Stimulated activated naive CD8-positive, alpha-beta T cell treated with anti-CD3 and anti-CD28 coated beads, Interleukin-15, amount 100 ng/mL, for 72 hours (primary cell): ENCODE data around the gene GPR137B.
"Not testable (repeated sequence)": the region's sequence is repeated elsewhere in the genome, so short reads cannot be mapped to it uniquely, and the experiment has no call there.

Experiments
- ATAC-seq: fragments of 150-1000 bp; cut with Tn5 transposase; 2 replicates; pipeline ENCODE4 v1.10.0; 2021; ENCODE audit warnings: mild to moderate bottlenecking, moderate library complexity
- DNase-seq, 2 donors: peaks; one replicate each; pipeline ENCODE4 v3.0.0; 2021 to 2022
- H3K27ac Mint-ChIP-seq, 2 donors: one replicate each; pipeline ENCODE4 v1.8.0; 2022; ENCODE audit warnings: mild to moderate bottlenecking in 2 of 2, mixed read lengths in 2 of 2, moderate library complexity in 2 of 2
- H3K27me3 Mint-ChIP-seq: one replicate; pipeline ENCODE4 v1.8.0; 2022; ENCODE audit warnings: mixed read lengths
- H3K4me1 Mint-ChIP-seq: one replicate; pipeline ENCODE4 v1.8.0; 2022; ENCODE audit warnings: mild to moderate bottlenecking, mixed read lengths
- H3K4me3 Mint-ChIP-seq, 2 donors: one replicate each; pipeline ENCODE4 v1.8.0; 2022; ENCODE audit warnings: mild to moderate bottlenecking in 2 of 2, mixed read lengths in 2 of 2, moderate library complexity in 1 of 2
- H3K9me3 Mint-ChIP-seq, 2 donors: one replicate each; pipeline ENCODE4 v1.8.0; 2022; ENCODE audit warnings: mixed read lengths in 2 of 2

GPR137B gene

DNA sequence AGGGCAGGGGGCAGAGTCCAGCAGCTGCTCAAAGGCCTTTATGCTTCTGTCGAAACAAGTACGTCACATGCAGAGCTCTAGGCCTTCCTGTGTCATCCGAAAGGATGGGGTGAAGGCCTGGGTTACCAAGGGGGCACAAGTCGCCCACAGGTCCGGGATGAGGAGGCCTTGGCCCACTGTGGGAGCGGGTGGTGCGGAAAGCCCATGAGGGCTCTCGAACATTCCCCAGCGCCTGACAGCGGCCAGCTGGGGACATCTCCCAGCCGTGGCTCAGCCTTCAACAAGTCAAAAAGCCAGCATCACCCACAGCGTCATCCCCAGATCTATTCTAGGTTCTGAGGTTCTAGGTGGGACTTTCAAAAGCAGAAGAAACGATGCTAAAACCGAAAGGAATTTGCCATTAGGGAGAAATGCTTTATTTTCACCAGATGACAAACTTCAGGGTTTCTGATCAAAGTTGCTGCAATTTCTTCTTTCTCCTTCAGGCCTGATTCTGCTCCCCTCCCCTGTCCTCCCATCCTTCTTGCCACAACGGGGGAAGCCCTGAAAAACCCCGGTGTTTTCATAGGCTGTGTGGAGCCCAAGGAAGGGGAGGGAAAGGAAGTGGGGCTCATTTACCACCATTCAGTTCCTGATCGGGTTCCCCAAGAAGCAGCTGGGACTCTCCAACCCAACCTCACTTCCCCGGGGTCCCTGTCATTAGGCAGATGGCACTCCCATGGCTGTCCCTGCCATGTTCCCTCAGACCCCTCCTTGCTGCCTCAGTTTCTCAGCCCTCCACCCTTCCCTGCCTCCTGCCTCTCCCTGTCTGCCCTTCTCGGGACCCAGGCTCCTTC lies 17.6 kb downstream of the GPR137B start:
- Mint-ChIP-seq H3K27me3 (no peaks in the 10 kb centered on the region), H3K4me1 (peaks cover 43% of the 10 kb centered on the region), H3K4me3 (no peak overlapping the region), H3K27ac (no peak overlapping the region), H3K9me3 (peaks cover 19 to 20% of the 10 kb centered on the region in 2 donors)
- ATAC-seq: peak; percentile 51
- DNase-seq: no peak

DNA sequence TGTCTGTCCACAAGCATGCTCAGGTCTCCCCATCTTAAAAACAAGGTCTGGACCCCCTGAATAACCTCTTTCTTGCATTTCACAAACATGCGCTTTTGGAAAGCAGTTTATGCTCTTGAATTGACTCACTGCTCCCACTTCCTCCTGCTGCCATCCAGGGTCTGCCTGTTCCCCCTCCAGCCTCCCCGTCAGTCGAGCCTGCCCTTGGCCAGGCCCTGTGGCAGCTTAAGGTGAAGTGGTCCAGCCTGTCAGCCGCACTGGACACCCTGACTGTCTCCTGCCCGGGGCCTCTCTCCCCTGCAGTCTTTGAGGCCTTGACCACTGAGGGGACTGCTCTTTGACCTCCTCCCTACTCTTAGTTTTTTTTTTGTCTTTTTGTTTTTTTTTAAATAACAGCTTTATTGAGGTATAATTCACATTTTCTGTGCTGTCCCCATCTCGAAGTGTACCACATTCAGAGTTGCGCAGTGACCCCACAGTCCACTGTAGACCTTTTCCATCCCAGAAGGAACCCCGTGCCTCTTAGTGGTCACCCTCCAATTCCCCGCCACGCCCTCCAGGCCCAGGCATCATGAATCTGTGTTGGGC lies 18.3 kb downstream of the GPR137B start:
- Mint-ChIP-seq H3K4me3 (no peak overlapping the region), H3K27ac (no peak overlapping the region), H3K4me1 (peaks cover 36% of the 10 kb centered on the region), H3K9me3 (peaks cover 19 to 20% of the 10 kb centered on the region in 2 donors), H3K27me3 (no peaks in the 10 kb centered on the region)
- no peak for ATAC-seq
- DNase-seq: no peak

DNA sequence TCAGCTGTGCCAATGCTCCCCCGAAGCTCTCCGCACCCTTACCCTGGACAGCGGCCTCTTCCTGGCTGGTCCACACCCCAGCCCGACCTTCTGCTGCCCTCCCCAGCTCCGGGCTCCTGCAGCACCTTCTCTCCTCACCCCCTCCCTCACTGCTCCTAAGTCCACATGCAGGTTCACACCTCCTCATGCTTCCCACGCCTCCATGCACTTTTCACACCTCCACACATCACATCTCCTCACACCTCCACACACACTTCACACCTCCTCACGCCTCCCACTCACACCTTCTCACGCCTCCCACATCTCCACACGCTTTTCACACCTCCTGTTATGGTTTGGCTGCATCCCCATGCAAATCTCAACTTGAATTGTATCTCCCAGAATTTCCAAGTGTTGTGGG lies 18.9 kb downstream of the GPR137B start:
- DNase-seq (no peak), ATAC-seq (no peak)
- H3K4me1 Mint-ChIP-seq: peaks cover 31% of the 10 kb centered on the region
- no peaks in the 10 kb centered on the region for H3K27me3 Mint-ChIP-seq
- H3K27ac Mint-ChIP-seq: no peak overlapping the region
- H3K9me3 Mint-ChIP-seq: peaks cover 19 to 20% of the 10 kb centered on the region in 2 donors
- no peak overlapping the region for H3K4me3 Mint-ChIP-seq

DNA sequence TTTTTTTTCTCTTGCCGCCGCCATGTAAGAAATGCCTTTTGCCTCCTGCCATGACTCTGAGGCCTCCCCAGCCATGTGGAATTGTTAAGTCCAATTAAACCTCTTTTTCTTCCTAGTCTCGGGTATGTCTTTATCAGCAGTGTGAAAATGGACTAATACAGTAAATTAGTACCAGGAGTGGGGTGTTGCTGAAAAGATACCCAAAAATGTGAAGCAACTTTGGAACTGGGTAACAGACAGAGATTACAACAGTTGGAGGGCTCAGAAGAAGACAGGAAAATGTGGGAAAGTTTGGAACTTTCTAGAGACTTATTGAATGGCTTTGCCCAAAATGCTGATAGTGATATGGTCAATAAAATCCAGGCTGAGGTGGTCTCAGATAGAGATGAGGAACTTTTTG lies 19.4 kb downstream of the GPR137B start:
- DNase-seq, H3K27me3 Mint-ChIP-seq, ATAC-seq, H3K4me3 Mint-ChIP-seq: not testable (repeated sequence)
- H3K27ac Mint-ChIP-seq: peak overlapping the region in 1 of 2 donors; percentile 38
- H3K4me1 Mint-ChIP-seq: peaks cover 26% of the 10 kb centered on the region
- peaks cover 19 to 20% of the 10 kb centered on the region in 2 donors for H3K9me3 Mint-ChIP-seq

DNA sequence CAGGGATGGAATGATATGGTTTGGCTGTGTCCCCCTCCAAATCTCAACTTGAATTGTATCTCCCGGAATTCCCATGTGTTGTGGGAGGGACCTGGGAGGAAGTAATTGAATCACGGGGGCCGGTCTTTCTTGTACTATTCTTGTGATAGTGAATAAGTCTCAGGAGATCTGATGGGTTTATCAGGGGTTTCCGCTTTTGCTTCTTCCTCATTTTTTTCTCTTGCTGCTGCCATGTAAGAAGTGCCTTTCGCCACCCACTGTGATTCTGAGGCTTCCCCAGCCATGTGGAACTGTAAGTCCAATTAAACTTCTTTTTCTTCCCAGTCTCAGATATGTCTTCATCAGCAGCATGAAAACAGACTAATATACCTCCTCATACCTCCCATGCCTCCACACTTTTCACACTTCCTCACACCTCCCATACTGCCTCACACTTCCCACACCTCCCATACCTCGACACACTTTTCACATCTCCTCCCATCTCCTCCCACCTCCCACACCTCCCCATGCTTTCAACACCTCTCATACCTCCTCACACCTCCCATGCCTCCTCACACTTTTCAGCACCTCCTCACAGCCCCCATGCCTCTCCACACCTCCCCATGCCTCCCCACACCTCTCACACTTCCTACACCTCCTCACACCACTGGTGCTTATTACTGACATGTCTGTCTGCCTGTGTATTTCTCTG lies 21.3 kb downstream of the GPR137B start:
- Mint-ChIP-seq H3K9me3 (peaks cover 19 to 20% of the 10 kb centered on the region in 2 donors), H3K4me1 (peaks cover 25% of the 10 kb centered on the region), H3K27me3 (no peaks in the 10 kb centered on the region), H3K27ac (peak overlapping the region; percentile 1 to 17), H3K4me3 (no peak overlapping the region)
- no peak for ATAC-seq
- no peak for DNase-seq

DNA sequence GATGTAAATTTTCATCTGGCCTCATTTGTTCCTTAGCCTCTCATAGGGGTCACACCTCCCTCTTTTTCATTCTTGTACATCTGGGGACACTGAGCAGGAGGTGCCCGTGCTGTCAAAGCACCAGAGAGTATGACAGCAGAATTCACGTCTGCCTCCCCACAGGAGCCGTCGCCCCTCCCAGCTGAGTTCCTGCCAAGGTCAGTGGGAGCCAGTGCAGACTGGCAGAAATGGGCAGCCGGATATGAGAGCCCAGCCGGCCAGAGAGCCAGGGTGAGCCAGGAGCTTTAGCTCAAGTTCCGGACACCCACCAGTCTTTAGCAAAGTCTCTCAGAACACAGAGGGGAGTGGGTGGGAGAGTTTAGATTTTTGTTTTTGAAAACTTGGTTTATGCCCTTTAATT lies 21.9 kb downstream of the GPR137B start:
- Mint-ChIP-seq H3K4me1 (peaks cover 25% of the 10 kb centered on the region), H3K27ac (peak overlapping the region; percentile 1 to 17), H3K27me3 (no peaks in the 10 kb centered on the region), H3K4me3 (no peak overlapping the region), H3K9me3 (peaks cover 19 to 20% of the 10 kb centered on the region in 2 donors)
- no peak for ATAC-seq
- no peak for DNase-seq

DNA sequence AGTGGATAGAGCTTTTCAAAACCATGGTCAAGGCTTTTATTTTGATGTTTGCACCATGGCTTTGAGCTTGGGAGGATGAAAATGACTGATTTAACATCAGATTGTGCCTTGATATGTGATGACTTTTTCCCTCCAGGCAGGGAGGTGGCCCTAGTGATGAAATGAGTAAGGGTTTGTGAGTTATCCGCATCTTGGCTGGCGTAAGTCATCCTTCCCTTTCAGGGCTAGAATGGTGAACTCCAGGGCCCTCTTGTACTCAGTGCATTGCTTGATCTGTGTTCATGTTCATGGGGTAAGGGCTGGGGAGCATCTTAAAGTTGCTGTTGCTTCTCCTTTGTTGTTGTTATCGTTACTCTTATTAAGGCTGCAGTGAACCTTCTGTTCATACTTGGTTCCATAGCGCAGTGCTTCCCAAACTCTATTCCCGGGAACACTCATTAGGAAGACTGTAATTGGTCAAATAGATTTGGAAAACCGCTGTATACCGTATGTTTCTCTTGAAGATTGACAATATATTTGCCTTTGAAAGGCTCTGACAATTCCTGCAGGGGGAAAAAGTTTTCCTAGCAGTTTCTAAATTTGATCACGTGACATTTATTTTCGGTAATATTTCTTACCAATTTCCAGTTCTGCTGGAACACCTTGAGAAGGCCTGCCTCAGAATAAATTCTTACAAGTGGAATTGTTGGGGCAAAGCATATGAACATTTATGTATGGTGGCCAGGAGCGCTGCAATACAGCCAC lies 23.1 kb downstream of the GPR137B start:
- ATAC-seq: no peak
- DNase-seq: no peak
- Mint-ChIP-seq H3K4me1 (peaks cover 19% of the 10 kb centered on the region), H3K27me3 (no peaks in the 10 kb centered on the region), H3K27ac (no peak overlapping the region), H3K9me3 (peaks cover 17% of the 10 kb centered on the region in 2 donors), H3K4me3 (no peak overlapping the region)

DNA sequence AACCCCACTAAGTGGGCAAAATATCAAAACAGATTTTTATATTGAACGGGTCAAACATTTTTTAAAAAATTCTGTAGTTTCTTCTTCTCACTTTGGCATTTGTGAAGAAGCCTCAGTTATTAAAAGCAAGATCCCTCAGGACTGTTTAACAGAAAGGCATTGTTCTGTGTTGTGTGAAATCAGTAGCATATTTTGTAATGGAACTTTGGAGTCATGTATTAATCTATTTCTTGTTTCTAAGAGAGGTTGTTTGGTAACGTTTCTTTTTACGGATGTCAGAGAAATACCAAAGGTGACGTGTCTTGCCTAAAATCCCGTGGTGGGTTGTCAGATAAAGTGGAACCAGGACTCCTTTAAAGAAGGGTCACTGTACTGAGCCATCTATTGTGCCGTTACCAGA lies 23.7 kb downstream of the GPR137B start:
- ATAC-seq (no peak), DNase-seq (no peak)
- H3K4me3 Mint-ChIP-seq: no peak overlapping the region
- no peak overlapping the region for H3K27ac Mint-ChIP-seq
- H3K4me1 Mint-ChIP-seq: peaks cover 14% of the 10 kb centered on the region
- H3K27me3 Mint-ChIP-seq: no peaks in the 10 kb centered on the region
- H3K9me3 Mint-ChIP-seq: peaks cover 11% of the 10 kb centered on the region in 2 donors

DNA sequence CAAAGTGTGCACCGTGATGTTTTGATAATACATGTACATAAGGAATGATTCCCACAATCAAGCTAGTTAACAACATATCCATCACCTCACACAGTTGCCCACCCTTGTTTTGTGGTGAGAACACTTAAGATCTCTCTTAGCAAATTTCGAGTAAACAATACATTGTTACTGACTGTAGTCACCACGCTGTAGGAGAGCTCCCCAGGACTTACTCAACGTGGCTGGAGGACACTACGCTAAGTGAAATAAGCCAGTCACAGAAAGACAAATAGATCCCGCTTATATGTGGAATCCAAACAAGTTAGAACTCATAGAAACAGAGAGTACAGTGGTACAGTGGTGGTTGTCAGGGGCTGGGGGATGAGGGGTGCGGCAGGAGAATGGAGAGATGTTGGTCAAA lies 24.8 kb downstream of the GPR137B start:
- no peaks in the 10 kb centered on the region for H3K27me3 Mint-ChIP-seq
- ATAC-seq (no peak), DNase-seq (no peak)
- no peak overlapping the region for H3K4me3 Mint-ChIP-seq
- no peaks in the 10 kb centered on the region for H3K9me3 Mint-ChIP-seq
- peaks cover 14% of the 10 kb centered on the region for H3K4me1 Mint-ChIP-seq
- H3K27ac Mint-ChIP-seq: no peak overlapping the region

DNA sequence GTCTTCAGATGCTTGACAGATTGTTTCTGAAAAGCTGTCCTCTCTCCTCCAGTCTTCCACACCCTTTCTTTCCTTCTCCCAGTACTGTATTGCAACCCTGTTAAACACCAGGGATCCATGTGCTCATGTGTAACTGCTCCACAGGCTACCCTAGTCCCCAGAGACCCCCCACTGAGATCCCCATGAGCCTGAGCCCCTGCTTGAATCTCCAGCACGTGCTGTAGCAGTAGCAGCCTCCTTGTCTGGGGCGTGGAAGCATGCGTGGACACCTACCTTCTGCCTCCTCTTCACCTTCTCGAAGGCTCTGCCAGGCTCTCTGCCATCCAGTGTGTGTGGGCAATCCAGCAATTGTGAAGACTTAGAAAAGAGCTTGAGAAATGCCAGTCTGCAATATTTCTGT lies 25.2 kb downstream of the GPR137B start:
- DNase-seq (no peak), ATAC-seq (no peak)
- Mint-ChIP-seq H3K27me3 (no peaks in the 10 kb centered on the region), H3K4me1 (peaks cover 14% of the 10 kb centered on the region), H3K27ac (peak overlapping the region in 1 of 2 donors; percentile 70), H3K4me3 (no peak overlapping the region), H3K9me3 (no peaks in the 10 kb centered on the region)

DNA sequence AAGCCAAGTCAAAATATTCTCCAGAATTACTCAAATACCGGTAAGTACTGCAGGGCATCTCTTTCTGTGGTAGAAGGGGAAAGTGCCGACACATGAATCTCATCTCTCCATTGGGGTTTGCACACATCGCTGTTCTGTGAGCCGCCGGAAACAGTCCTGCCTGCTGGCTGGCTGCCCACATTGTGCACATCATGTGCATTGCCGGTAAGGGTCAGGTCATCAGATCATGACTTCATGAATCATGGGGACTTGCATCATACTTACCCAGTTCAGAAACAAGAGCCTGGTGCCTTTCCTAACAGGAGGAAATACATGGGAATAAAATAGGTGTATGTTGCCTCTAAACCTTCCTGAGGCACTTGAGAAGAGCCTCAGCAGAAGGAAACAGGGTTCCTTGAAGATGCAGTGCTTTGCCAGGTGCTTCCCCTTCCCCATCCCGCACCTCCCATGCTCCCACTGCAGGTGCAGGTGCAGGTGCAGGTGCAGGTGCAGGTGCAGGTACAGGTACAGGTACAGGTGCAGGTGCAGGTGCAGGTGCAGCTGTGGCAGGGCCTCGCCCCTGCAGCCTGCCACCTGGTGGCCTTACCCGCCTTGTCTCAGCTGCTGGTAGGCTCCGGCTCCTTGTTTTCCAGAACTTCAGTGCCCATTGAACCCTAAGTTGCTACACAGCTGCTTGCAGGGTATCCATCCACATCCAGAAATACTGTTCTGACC lies 26.5 kb downstream of the GPR137B start:
- ATAC-seq: no peak
- H3K27ac Mint-ChIP-seq: no peak overlapping the region
- no peaks in the 10 kb centered on the region for H3K27me3 Mint-ChIP-seq
- no peak for DNase-seq
- peaks cover 6% of the 10 kb centered on the region for H3K4me1 Mint-ChIP-seq
- no peaks in the 10 kb centered on the region for H3K9me3 Mint-ChIP-seq
- no peak overlapping the region for H3K4me3 Mint-ChIP-seq

DNA sequence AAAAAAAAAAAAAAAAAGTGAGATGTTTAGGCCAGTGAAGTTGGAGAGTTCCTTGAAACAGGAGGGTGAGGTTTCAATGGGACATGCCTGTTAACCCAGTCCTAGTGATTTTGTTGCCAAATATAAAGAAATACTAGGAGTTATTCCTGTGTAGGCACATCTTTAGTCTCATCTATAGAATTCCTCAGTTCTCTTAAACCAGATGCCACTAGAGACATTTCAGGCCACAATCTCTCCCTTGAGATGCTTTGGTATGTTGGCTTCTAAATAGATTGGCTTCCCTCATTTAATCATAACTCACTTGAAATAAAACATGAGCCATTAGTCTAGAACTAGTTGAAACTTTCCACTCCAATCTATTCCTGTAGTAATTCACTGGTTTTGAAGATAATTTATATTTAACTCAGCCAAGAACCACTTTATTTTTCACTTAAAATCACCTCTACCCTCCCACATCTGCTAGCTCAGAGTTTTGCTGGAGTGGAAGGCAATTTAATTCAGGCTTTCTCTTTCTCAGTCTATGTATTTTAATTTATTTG lies 29.8 kb downstream of the GPR137B start:
- ATAC-seq: no peak
- Mint-ChIP-seq H3K4me1 (peaks cover 4% of the 10 kb centered on the region), H3K27ac (no peak overlapping the region), H3K4me3 (no peak overlapping the region), H3K27me3 (no peaks in the 10 kb centered on the region), H3K9me3 (no peaks in the 10 kb centered on the region)
- DNase-seq: no peak

DNA sequence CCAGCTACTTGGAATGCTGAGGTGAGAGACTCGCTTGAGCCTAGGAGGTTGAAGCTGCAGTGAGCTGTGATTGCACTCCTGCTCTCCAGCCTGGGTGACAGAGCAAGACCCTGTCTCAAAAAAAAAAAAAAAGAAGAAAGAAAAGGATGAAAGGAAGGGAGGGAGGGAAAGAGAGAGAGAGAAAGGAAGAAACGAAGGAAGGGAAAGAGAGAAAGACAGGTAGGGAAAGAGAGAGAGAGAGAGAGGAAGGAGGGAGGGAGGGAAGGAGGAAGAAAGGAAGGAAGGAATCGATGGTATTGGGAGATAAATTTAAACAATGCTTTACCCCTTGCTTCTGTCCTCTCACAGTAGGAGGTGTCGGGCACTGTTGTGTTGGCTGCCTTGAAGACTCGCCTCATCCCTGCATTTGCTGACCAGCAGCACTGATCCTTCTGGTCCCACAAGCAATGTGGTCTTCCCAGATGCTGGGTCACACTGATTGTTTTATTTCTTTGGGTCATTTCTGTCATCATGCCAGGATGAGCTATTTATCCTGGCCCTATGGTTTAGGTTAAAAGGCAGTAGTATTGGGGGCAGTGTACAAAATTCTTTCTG lies 30.9 kb downstream of the GPR137B start:
- H3K27ac Mint-ChIP-seq: peak overlapping the region in 1 of 2 donors; percentile 85
- DNase-seq (no peak), ATAC-seq (no peak)
- H3K4me3 Mint-ChIP-seq: no peak overlapping the region
- no peaks in the 10 kb centered on the region for H3K9me3 Mint-ChIP-seq
- H3K27me3 Mint-ChIP-seq: no peaks in the 10 kb centered on the region
- H3K4me1 Mint-ChIP-seq: peaks cover 4% of the 10 kb centered on the region

DNA sequence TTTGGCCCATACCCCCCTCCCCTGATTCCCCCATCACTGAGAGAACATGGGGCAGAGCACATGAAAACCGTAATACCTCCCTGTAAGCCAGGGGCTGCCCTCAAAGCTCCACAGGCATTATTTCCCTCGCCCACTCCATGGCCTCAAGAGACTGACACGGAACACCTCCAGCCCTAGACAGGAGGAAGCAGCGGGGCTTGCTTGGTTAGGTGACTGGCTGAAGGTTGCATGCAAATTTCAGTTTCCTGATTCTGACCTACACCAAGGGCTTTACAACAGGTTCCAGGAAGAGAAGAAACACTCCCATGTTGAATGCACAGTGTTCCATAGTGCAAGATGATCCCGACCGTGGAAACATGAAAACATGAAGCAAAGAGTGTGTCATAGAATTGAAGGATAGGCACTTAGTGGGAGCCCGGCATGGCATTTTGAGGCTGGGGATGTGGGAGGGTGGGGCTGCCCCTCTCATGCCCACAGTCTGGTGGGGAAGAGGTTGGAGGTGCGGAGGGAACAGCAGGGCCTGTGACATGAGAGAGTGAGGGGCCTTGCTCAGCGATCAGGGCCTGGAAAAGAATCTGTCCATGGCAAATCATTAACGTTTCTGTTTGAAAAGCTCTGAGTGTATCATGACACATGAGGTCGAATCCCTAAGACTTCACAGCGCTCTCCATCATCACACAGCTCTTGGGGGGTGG lies 33.5 kb downstream of the GPR137B start:
- H3K4me1 Mint-ChIP-seq: peaks cover 4% of the 10 kb centered on the region
- ATAC-seq (no peak), DNase-seq (no peak)
- no peaks in the 10 kb centered on the region for H3K27me3 Mint-ChIP-seq
- no peak overlapping the region for H3K27ac Mint-ChIP-seq
- H3K4me3 Mint-ChIP-seq: no peak overlapping the region
- no peaks in the 10 kb centered on the region for H3K9me3 Mint-ChIP-seq
